Heart left ventricle (tissue), 16 donors: ENCODE measurements around the gene NSMCE1. TPM values are rescaled to one million over a fixed set of nuclear protein-coding genes. Genes with fewer than 3 reads are reported as not detected.

Source experiments
- ATAC-seq, 4 donors: fragments of 200-7000 bp; cut with Tn5 transposase; one replicate each; pipeline ENCODE4 v1.9.1; 2020 to 2022; ENCODE audit warnings: moderate library complexity in 4 of 4, mild to moderate bottlenecking in 3 of 4, moderate number of reproducible peaks in 1 of 4
- DNase-seq, 5 donors: peaks; one replicate each; pipeline ENCODE4 v3.0.0-alpha.2; 2020
- H3K27ac ChIP-seq, 12 donors: fragments of 200-600 bp; sonication (generic) in 4 of 12; one replicate each; pipeline versions ENCODE4 v1.5.0 to v1.8.0; 2016 to 2022; ENCODE audit warnings: mild to moderate bottlenecking in 2 of 12
- H3K27me3 ChIP-seq, 9 donors: fragments of 200-600 bp; sonication (generic) in 2 of 9; one replicate each; pipeline versions ENCODE4 v1.5.1 to v1.8.0; 2016 to 2022; ENCODE audit warnings: mild to moderate bottlenecking in 3 of 9
- H3K36me3 ChIP-seq, 9 donors: fragments of 200-600 bp; sonication (generic) in 2 of 9; one replicate each; pipeline versions ENCODE4 v1.5.0 to v1.8.0; 2018 to 2022; ENCODE audit warnings: mild to moderate bottlenecking in 2 of 9
- H3K4me1 ChIP-seq, 12 donors: fragments of 200-600 bp; sonication (generic) in 4 of 12; one replicate each; pipeline versions ENCODE4 v1.5.0 to v1.8.0; 2016 to 2022; ENCODE audit warnings: mild to moderate bottlenecking in 3 of 12
- H3K4me3 ChIP-seq, 12 donors: fragments of 200-600 bp; sonication (generic) in 4 of 12; one replicate each; pipeline versions ENCODE4 v1.5.0 to v1.8.0; 2017 to 2022; ENCODE audit warnings: mild to moderate bottlenecking in 9 of 12, moderate library complexity in 4 of 12
- H3K9me3 ChIP-seq, 12 donors: fragments of 200-600 bp; sonication (generic) in 4 of 12; one replicate each; pipeline versions ENCODE4 v1.5.0 to v1.8.0; 2016 to 2022; ENCODE audit warnings: mild to moderate bottlenecking in 1 of 12
- POLR2A ChIP-seq, 2 donors: fragments of 450-650 bp; IDR thresholded peaks; one replicate each; pipeline ENCODE4 v1.6.1; 2017; ENCODE audit warnings: antibody characterized with exemption in 2 of 2, mild to moderate bottlenecking in 2 of 2, moderate library complexity in 2 of 2
- WGBS, 4 donors: extraction: QIAGEN DNeasy Blood & Tissue Kit in 2 of 4; methylation state at CpG; one replicate each; pipeline versions ENCODE4 v1.1.5 to v1.1.7; 2013 to 2018; 5-methylcytosine and 5-hydroxymethylcytosine counted together
- intact Hi-C, 10 donors: fragments of 100-400 bp; cut with DNase I; formaldehyde crosslinking; loops; one replicate each; pipeline versions ENCODE4 v1.11.1 to v1.14.2; 2022
- polyA plus RNA-seq, 2 donors: library from polyadenylated mRNA; stranded (reverse); fragments of 200-250 nt; gene quantifications; one replicate each; pipeline ENCODE4 v1.2.3, GENCODE V29; 2013
- total RNA-seq, 9 donors: library from RNA; depleted of rRNA in 2 of 9; stranded (reverse); fragments of >200 nt in 2 of 9; fragmentation: NEBNext Ultra II Directional in 3 of 9; extraction: Animal tissue kit (Norgen Biotek cat#: 25700) in 3 of 9; gene quantifications; one replicate each; pipeline versions ENCODE4 v1.1.0 to v1.2.4, GENCODE V29; 2016 to 2023
- TF ChIP-seq, protein P1 (sequence below), 12 donors: fragments of 200-600 bp; sonication (generic) in 4 of 12; IDR thresholded peaks; one replicate each; pipeline versions ENCODE4 v1.5.0 to v1.8.0; 2018 to 2022; ENCODE audit warnings: antibody characterized with exemption in 12 of 12, mild to moderate bottlenecking in 5 of 12
- donor health status: ischemic (EF 13 %, LVEDD 7.1; RV severe dilation, severe dysfunction).
- donor health status: healthy with polysubstance abuse.
- donor health status: DM: no; HTN: yes; CAD: no.
- donor health status: DM: no; HTN: no; CAD: no.
- donor health status: ischemic (EF 25% LVEDD 6.9; RV normal size, moderate dysfunction).
- donor health status: ischemic (EF 25% LVEDD 5.7; RV mildly dilated, moderate dysfunction).
- donor health status: healthy.
- donor health status: DM: yes; HTN: yes; CAD: no.
- donor health status: ischemic (EF 35%, LVEDD 5.7; RV mildly dilated, moderate dysfunction).
- donor health status: nonischemic (EF 11% LVEDD 7.7; RV severe dilation, severe dysfunction).
- donor health status: DM: yes; HTN: yes; CAD: no.
- donor health status: PGD.
- donor health status: ischemic (EF 29% LVEDD 5.4; RV normal size, mild dysfunction).
- donor health status: nonischemic (EF 23%, LVEDD 6.1; RV moderate dilation, normal function).

Gene NSMCE1
- total and polyA plus RNA-seq, 11 donors = 29.6 to 48.7 (median 37.1) TPM

DNA sequence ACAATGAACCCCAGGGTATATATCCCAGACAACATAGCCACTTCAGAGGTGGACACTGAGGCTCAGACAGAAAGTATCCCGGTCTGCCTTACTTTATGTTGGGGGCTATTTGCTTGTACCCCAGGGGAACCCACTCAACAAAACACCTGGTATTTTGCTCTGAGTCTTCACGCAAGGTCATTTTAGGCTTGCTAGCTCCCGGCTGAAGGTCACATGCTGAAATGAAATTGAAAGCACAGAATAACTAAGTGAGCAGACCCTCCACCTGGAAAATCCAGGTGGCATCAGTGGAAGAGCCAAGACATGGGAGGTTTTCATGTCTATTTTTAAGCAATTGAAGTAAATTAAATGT, 69.4 kb downstream of the NSMCE1 start:
- TF ChIP-seq, protein P1, sequence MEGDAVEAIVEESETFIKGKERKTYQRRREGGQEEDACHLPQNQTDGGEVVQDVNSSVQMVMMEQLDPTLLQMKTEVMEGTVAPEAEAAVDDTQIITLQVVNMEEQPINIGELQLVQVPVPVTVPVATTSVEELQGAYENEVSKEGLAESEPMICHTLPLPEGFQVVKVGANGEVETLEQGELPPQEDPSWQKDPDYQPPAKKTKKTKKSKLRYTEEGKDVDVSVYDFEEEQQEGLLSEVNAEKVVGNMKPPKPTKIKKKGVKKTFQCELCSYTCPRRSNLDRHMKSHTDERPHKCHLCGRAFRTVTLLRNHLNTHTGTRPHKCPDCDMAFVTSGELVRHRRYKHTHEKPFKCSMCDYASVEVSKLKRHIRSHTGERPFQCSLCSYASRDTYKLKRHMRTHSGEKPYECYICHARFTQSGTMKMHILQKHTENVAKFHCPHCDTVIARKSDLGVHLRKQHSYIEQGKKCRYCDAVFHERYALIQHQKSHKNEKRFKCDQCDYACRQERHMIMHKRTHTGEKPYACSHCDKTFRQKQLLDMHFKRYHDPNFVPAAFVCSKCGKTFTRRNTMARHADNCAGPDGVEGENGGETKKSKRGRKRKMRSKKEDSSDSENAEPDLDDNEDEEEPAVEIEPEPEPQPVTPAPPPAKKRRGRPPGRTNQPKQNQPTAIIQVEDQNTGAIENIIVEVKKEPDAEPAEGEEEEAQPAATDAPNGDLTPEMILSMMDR (IDR thresholded peaks at IDR 0.05) = no peak
- TF ChIP-seq POLR2A (IDR thresholded peaks at IDR 0.05) = no peak
- H3K27me3 ChIP-seq = peaks cover 0 to 24% (median 0%) of the 10 kb centered on the region in 9 donors
- intact Hi-C loops = no loop called here
- peak overlapping the region in 1 of 12 donors; percentile 81 for H3K27ac ChIP-seq
- DNase-seq = no peak
- H3K9me3 ChIP-seq = no peaks in the 10 kb centered on the region
- H3K4me1 ChIP-seq = peaks cover 0 to 20% (median 5%) of the 10 kb centered on the region in 12 donors
- WGBS, 4 donors = 76 to 90% (median 82%) methylated on average over 3 of the region's 3 CpGs
- no peak overlapping the region for H3K4me3 ChIP-seq
- H3K36me3 ChIP-seq = no peaks in the 10 kb centered on the region
- ATAC-seq = no peak

DNA sequence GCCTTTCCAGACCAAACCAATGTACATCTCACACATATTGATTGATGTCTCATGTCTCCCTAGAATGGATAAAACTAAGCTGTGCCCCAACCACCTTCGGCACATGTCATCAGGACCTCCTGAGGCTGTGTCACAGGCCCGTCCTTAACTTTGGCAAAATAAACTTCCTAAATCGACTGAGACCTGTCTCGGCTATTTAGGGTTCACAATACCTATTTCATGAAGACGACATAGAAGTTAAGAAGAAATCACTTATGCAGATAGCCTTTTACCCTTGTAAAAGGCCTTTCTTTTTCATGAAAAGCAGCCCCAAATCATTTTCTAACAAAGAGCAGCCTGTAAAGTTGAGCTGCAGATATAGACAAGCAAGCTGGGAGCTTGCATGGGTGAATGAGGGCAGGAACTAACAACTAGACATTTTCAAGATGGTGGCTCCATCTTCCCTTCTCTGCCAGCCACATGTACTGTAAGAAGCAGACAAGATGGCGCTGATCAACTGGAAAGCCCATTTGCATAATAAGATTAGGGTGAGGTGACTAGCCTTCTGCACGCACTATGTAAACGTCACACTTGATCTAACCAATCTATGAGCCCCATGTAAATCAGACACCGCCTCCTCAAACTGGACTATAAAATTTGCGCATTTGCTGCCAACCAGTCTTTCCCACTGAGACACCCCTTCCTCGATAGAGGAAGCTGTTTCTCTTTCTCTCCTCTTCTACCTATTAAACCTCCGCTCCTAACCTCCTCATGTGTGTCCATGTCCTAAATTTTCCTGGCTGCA, 69.9 kb downstream of the NSMCE1 start:
- Histone ChIP-seq H3K36me3 (no peaks in the 10 kb centered on the region), H3K27me3 (peaks cover 0 to 24% (median 0%) of the 10 kb centered on the region in 9 donors), H3K4me3 (no peak overlapping the region), H3K27ac (peak overlapping the region in 1 of 12 donors; percentile 81), H3K9me3 (no peaks in the 10 kb centered on the region), H3K4me1 (peaks cover 0 to 17% (median 5%) of the 10 kb centered on the region in 12 donors)
- DNase-seq (no peak), ATAC-seq (no peak)
- WGBS, 4 donors = 85 to 89% (median 87%) methylated on average over 12 of the region's 12 CpGs
- TF ChIP-seq POLR2A (IDR thresholded peaks at IDR 0.05) = no peak
- TF ChIP-seq, protein P1 (IDR thresholded peaks at IDR 0.05) = no peak
- intact Hi-C loops = no loop called here

DNA sequence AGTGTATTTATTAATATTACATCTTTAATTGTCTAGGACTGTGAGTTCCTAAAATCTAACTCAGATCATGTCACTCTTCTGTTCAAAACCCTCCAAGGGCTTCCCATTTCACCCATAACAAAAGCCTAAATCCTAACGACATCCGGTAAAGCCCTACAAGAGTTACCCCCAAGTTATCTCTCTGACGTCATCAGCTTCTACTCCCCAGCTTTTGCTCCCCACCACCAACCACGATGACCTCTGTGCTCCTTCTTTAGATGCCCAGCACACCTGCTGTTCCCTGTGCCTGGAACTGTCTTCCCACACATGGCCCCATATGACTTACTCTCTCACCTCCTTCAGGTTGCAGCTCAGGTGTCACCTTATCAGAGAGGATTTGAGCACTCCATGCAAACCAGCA, 71.6 kb downstream of the NSMCE1 start:
- WGBS, 4 donors = 62 to 77% (median 67%) methylated on average over 4 of the region's 4 CpGs
- intact Hi-C loops = no loop called here
- Histone ChIP-seq H3K27me3 (peaks cover 0 to 24% (median 0%) of the 10 kb centered on the region in 9 donors), H3K27ac (no peak overlapping the region), H3K36me3 (no peaks in the 10 kb centered on the region), H3K4me1 (peaks cover 0 to 12% (median 0%) of the 10 kb centered on the region in 12 donors), H3K4me3 (no peak overlapping the region), H3K9me3 (no peaks in the 10 kb centered on the region)
- no peak for TF ChIP-seq POLR2A (IDR thresholded peaks at IDR 0.05)
- TF ChIP-seq, protein P1 (IDR thresholded peaks at IDR 0.05) = no peak
- ATAC-seq (no peak), DNase-seq (no peak)

DNA sequence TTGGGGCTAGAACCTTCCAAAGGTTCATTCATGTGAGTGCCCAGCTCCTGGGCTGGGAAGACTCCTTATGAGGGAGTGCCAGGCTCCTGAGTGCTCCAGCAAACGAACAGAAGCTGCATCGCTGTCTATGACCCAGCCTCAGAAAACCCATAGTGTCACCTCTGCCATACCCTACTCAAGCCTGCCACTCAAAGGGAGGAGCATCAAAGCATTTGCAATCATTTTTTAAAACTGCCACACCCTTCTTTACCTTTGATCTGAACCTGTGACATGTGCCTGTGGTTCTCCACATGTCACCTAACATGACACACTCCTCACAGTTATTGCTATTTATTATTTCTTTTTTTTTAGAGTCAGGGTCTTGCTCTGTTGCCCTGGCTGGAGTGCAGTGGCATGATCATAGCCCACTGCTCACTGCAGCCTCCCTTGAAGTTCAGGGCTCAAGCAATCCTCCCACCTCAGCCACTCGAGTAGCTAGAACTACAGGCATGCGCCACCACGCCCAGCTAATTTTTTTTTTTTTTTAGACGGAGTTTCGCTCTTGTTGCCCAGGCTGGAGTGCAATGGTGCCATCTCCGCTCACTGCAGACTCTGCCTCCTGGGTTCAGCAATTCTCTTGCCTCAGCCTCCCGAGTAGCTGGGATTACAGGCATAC, 72.5 kb downstream of the NSMCE1 start:
- intact Hi-C loops = no loop called here
- DNase-seq = no peak
- Histone ChIP-seq H3K9me3 (no peaks in the 10 kb centered on the region), H3K27me3 (peaks cover 0 to 24% (median 0%) of the 10 kb centered on the region in 9 donors), H3K4me1 (peaks cover 0 to 12% (median 0%) of the 10 kb centered on the region in 12 donors), H3K4me3 (no peak overlapping the region), H3K27ac (peak overlapping the region in 1 of 12 donors; percentile 4), H3K36me3 (no peaks in the 10 kb centered on the region)
- WGBS, 4 donors = 80 to 90% (median 86%) methylated on average over 9 of the region's 9 CpGs
- TF ChIP-seq POLR2A (IDR thresholded peaks at IDR 0.05) = no peak
- TF ChIP-seq, protein P1 (IDR thresholded peaks at IDR 0.05) = no peak
- ATAC-seq = no peak
